Activated CD4-positive, alpha-beta memory T cell treated with anti-CD3 and anti-CD28 coated beads, Interleukin-2, amount 10 ng/mL, durations not matched to agents 7 days and 5 days (primary cell): ENCODE results near the gene SRRM2. TPM values are rescaled to one million over a fixed set of nuclear protein-coding genes. Genes with fewer than 3 reads are reported as not detected.
A peak's percentile ranks its signal among the peaks of the same experiment; 100 is the strongest.

ENCODE experiments used
- CTCF ChIA-PET: fragments of 350-600 bp; sonication (Branson Sonifier 250); formaldehyde crosslinking; loops from one replicate; lab custom pipeline; 2021; ENCODE audit warnings: antibody characterized with exemption, inconsistent platforms; lab: Charles Lee
- POLR2A ChIA-PET: fragments of 350-600 bp; sonication (Branson Sonifier 250); formaldehyde crosslinking; loops from one replicate; lab custom pipeline; 2021; ENCODE audit warnings: antibody characterized with exemption; lab: Charles Lee
- DNase-seq: peaks from one replicate; pipeline ENCODE4 v3.0.0-alpha.2; 2020
- H3K27ac Mint-ChIP-seq: one replicate; pipeline ENCODE4 v1.8.0; 2021; ENCODE audit warnings: mild to moderate bottlenecking, mixed read lengths
- H3K27me3 Mint-ChIP-seq: one replicate; pipeline ENCODE4 v1.8.0; 2021; ENCODE audit warnings: mixed read lengths
- H3K36me3 Mint-ChIP-seq: one replicate; pipeline ENCODE4 v1.8.0; 2021; ENCODE audit warnings: low read depth, mixed read lengths
- H3K4me1 Mint-ChIP-seq: one replicate; pipeline ENCODE4 v1.8.0; 2021; ENCODE audit warnings: mixed read lengths
- H3K4me3 Mint-ChIP-seq: one replicate; pipeline ENCODE4 v1.8.0; 2021; ENCODE audit warnings: mild to moderate bottlenecking, mixed read lengths
- H3K9me3 Mint-ChIP-seq: one replicate; pipeline ENCODE4 v1.8.0; 2021; ENCODE audit warnings: mixed read lengths
- total RNA-seq, 2 experiments: library from RNA; stranded (reverse); gene quantifications; one replicate each; pipeline ENCODE4 v1.2.3, GENCODE V29; 2021

The SRRM2 gene
- total RNA-seq, 2 experiments from 2014 or later, result 520 to 539 TPM

GRCh38 chr16:2745961-2746360 is 6.5 kb upstream of the SRRM2 start:
- no peak overlapping the region for H3K27ac Mint-ChIP-seq
- H3K4me1 Mint-ChIP-seq, result peaks cover 17% of the 10 kb centered on the region
- no peaks in the 10 kb centered on the region for H3K9me3 Mint-ChIP-seq
- ChIA-PET POLR2A (no interaction called here), CTCF (interaction anchor here (0.6 kb wide), 1 partner anchor 1787 kb away, joined by 3 read pairs; no protein-coding TSS in a partner anchor)
- no peaks in the 10 kb centered on the region for H3K27me3 Mint-ChIP-seq
- H3K36me3 Mint-ChIP-seq, result peaks cover 10% of the 10 kb centered on the region
- no peak overlapping the region for H3K4me3 Mint-ChIP-seq
- no peak for DNase-seq

- Mint-ChIP-seq H3K4me3 (no peak overlapping the region), H3K27me3 (no peaks in the 10 kb centered on the region), H3K36me3 (peaks cover 28% of the 10 kb centered on the region), H3K9me3 (no peaks in the 10 kb centered on the region), H3K27ac (no peak overlapping the region), H3K4me1 (peaks cover 28% of the 10 kb centered on the region)
- ChIA-PET CTCF (no interaction called here), POLR2A (interaction anchor here (7.0 kb wide), 1 partner anchor 26 kb away, joined by 114 read pairs; the partner anchor contains the start of gene ELOB)
- no peak for DNase-seq
Measured at GRCh38 chr16:2748757-2749455, 3.5 kb upstream of the SRRM2 start.

GRCh38 chr16:2749476-2749875 is 3.0 kb upstream of the SRRM2 start:
- ChIA-PET POLR2A (interaction anchor here (2.9 to 7.0 kb wide), 3 partner anchors 9 to 67 kb away, joined by 14 to 114 read pairs (median 15); partner anchors contain the start of genes ELOB and KCTD5), CTCF (no interaction called here)
- no peaks in the 10 kb centered on the region for H3K9me3 Mint-ChIP-seq
- no peak for DNase-seq
- H3K36me3 Mint-ChIP-seq, result peaks cover 34% of the 10 kb centered on the region
- peak overlapping the region; percentile 70 for H3K27ac Mint-ChIP-seq
- no peaks in the 10 kb centered on the region for H3K27me3 Mint-ChIP-seq
- no peak overlapping the region for H3K4me3 Mint-ChIP-seq
- peaks cover 34% of the 10 kb centered on the region for H3K4me1 Mint-ChIP-seq

- Mint-ChIP-seq H3K36me3 (peaks cover 39% of the 10 kb centered on the region), H3K27me3 (no peaks in the 10 kb centered on the region), H3K4me1 (peaks cover 38% of the 10 kb centered on the region), H3K27ac (peak overlapping the region; percentile 99), H3K9me3 (no peaks in the 10 kb centered on the region), H3K4me3 (no peak overlapping the region)
- ChIA-PET CTCF (no interaction called here), POLR2A (interaction anchor here (2.9 to 7.0 kb wide), 3 partner anchors 9 to 67 kb away, joined by 14 to 114 read pairs (median 15); partner anchors contain the start of genes ELOB and KCTD5)
- DNase-seq, result peak; percentile 36
Measured at GRCh38 chr16:2749936-2750335, 2.5 kb upstream of the SRRM2 start.

GRCh38 chr16:2751577-2752034 is 832 bp upstream of the SRRM2 start:
- Mint-ChIP-seq H3K27me3 (no peaks in the 10 kb centered on the region), H3K36me3 (peaks cover 53% of the 10 kb centered on the region), H3K27ac (peak overlapping the region; percentile 99), H3K9me3 (no peaks in the 10 kb centered on the region), H3K4me3 (peak overlapping the region; percentile 81), H3K4me1 (peaks cover 53% of the 10 kb centered on the region)
- ChIA-PET POLR2A (interaction anchor here (0.8 to 7.0 kb wide), 16 partner anchors 11 to 323 kb away, joined by 3 to 114 read pairs (median 4); partner anchors contain the start of genes ELOB, FLYWCH1, FLYWCH2 and KCTD5), CTCF (no interaction called here)
- no peak for DNase-seq

GRCh38 chr16:2752850-2753732 is 653 bp downstream of the SRRM2 start:
- Mint-ChIP-seq H3K27me3 (no peaks in the 10 kb centered on the region), H3K9me3 (no peaks in the 10 kb centered on the region), H3K4me1 (peaks cover 64% of the 10 kb centered on the region), H3K36me3 (peaks cover 68% of the 10 kb centered on the region), H3K27ac (peak overlapping the region; percentile 99), H3K4me3 (peak overlapping the region; percentile 81)
- ChIA-PET CTCF (interaction anchor here (0.6 to 2.1 kb wide), 3 partner anchors 71 to 122 kb away, joined by 3 to 7 read pairs (median 4); partner anchors contain the start of gene KCTD5), POLR2A (interaction anchor here (0.6 to 7.0 kb wide), 22 partner anchors 9 to 323 kb away, joined by 3 to 114 read pairs (median 4); partner anchors contain the start of genes ELOB, FLYWCH2, KCTD5 and PRSS27)
- DNase-seq, result peak; percentile 77

GRCh38 chr16:2753733-2754020 is 1.2 kb downstream of the SRRM2 start:
- peak overlapping the region; percentile 87 for H3K27ac Mint-ChIP-seq
- POLR2A ChIA-PET, result interaction anchor here (0.7 to 7.0 kb wide), 14 partner anchors 9 to 324 kb away, joined by 3 to 114 read pairs (median 6); partner anchors contain the start of genes ELOB, KCTD5 and PRSS27
- no peaks in the 10 kb centered on the region for H3K9me3 Mint-ChIP-seq
- H3K36me3 Mint-ChIP-seq, result peaks cover 74% of the 10 kb centered on the region
- H3K4me3 Mint-ChIP-seq, result peak overlapping the region; percentile 81
- no peak for DNase-seq
- no peaks in the 10 kb centered on the region for H3K27me3 Mint-ChIP-seq
- peaks cover 67% of the 10 kb centered on the region for H3K4me1 Mint-ChIP-seq
- CTCF ChIA-PET, result interaction anchor here (2.1 kb wide), 1 partner anchor 115 kb away, joined by 7 read pairs; no protein-coding TSS in a partner anchor

GRCh38 chr16:2755158-2755557 is 2.7 kb downstream of the SRRM2 start:
- ChIA-PET CTCF (no interaction called here), POLR2A (interaction anchor here (3.3 to 7.0 kb wide), 4 partner anchors 8 to 73 kb away, joined by 13 to 114 read pairs (median 28); partner anchors contain the start of genes ELOB and KCTD5)
- H3K36me3 Mint-ChIP-seq, result peaks cover 83% of the 10 kb centered on the region
- peaks cover 64% of the 10 kb centered on the region for H3K4me1 Mint-ChIP-seq
- H3K9me3 Mint-ChIP-seq, result no peaks in the 10 kb centered on the region
- no peaks in the 10 kb centered on the region for H3K27me3 Mint-ChIP-seq
- peak overlapping the region; percentile 81 for H3K4me3 Mint-ChIP-seq
- H3K27ac Mint-ChIP-seq, result peak overlapping the region; percentile 87
- DNase-seq, result no peak

GRCh38 chr16:2756288-2757015 is 4.0 kb downstream of the SRRM2 start:
- no peak for DNase-seq
- H3K36me3 Mint-ChIP-seq, result peaks cover 88% of the 10 kb centered on the region
- CTCF ChIA-PET, result no interaction called here
- no peaks in the 10 kb centered on the region for H3K9me3 Mint-ChIP-seq
- H3K4me1 Mint-ChIP-seq, result peaks cover 56% of the 10 kb centered on the region
- POLR2A ChIA-PET, result interaction anchor here (1.4 to 1.6 kb wide), 2 partner anchors 20 to 74 kb away, joined by 3 to 5 read pairs; partner anchors contain the start of gene KCTD5
- H3K27ac Mint-ChIP-seq, result peak overlapping the region; percentile 4
- H3K4me3 Mint-ChIP-seq, result no peak overlapping the region
- no peaks in the 10 kb centered on the region for H3K27me3 Mint-ChIP-seq

GRCh38 chr16:2757344-2757743 is 4.9 kb downstream of the SRRM2 start:
- Mint-ChIP-seq H3K4me3 (no peak overlapping the region), H3K36me3 (peaks cover 91% of the 10 kb centered on the region), H3K27me3 (no peaks in the 10 kb centered on the region), H3K27ac (no peak overlapping the region), H3K4me1 (peaks cover 52% of the 10 kb centered on the region), H3K9me3 (no peaks in the 10 kb centered on the region)
- ChIA-PET CTCF (no interaction called here), POLR2A (interaction anchor here (1.4 to 1.6 kb wide), 2 partner anchors 19 to 75 kb away, joined by 3 to 5 read pairs; partner anchors contain the start of gene KCTD5)
- no peak for DNase-seq

- H3K27me3 Mint-ChIP-seq, result no peaks in the 10 kb centered on the region
- ChIA-PET POLR2A (interaction anchor here (4.8 kb wide), 1 partner anchor 9 kb away, joined by 30 read pairs; the partner anchor contains the start of gene SRRM2), CTCF (no interaction called here)
- H3K4me3 Mint-ChIP-seq, result no peak overlapping the region
- peaks cover 100% of the 10 kb centered on the region for H3K36me3 Mint-ChIP-seq
- peak overlapping the region; percentile 10 for H3K27ac Mint-ChIP-seq
- H3K9me3 Mint-ChIP-seq, result no peaks in the 10 kb centered on the region
- DNase-seq, result no peak
- peaks cover 26% of the 10 kb centered on the region for H3K4me1 Mint-ChIP-seq
Measured at GRCh38 chr16:2761472-2761871, 9.0 kb downstream of the SRRM2 start.
